GM23338 (cell line): Measurements from ENCODE around the gene ADD1. TPM values are rescaled to one million over a fixed set of nuclear protein-coding genes. Genes with fewer than 3 reads are reported as not detected.

ENCODE experiments used
- ATAC-seq: fragments of 200-7000 bp; cut with Tn5 transposase; 3 replicates; pipeline ENCODE4 v1.9.1; 2020
- DNase-seq: peaks from one replicate; pipeline ENCODE4 v3.0.0-alpha.2; 2015; ENCODE audit warnings: low spot score
- H2AFZ ChIP-seq: fragments of 200-600 bp; sonication (generic); 2 replicates; pipeline ENCODE4 v1.8.0; 2016; ENCODE audit warnings: antibody characterized with exemption, mild to moderate bottlenecking, moderate library complexity
- H3F3A ChIP-seq: fragments of 200-600 bp; sonication (generic); replicated peaks from 2 replicates; pipeline ENCODE4 v1.8.0; 2017; ENCODE audit warnings: antibody characterized with exemption, mixed run types, low read depth
- H3K27ac ChIP-seq: fragments of 200-600 bp; sonication (generic); 2 replicates; pipeline ENCODE4 v1.6.1; 2016; ENCODE audit warnings: low read depth
- H3K27me3 ChIP-seq: fragments of 200-600 bp; sonication (generic); 2 replicates; pipeline ENCODE4 v1.8.0; 2016; ENCODE audit warnings: mild to moderate bottlenecking, mixed run types, moderate library complexity; ENCODE audit not compliant: insufficient read depth
- H3K36me3 ChIP-seq: fragments of 200-600 bp; sonication (generic); 2 replicates; pipeline ENCODE4 v1.8.0; 2016; ENCODE audit warnings: mild to moderate bottlenecking; ENCODE audit not compliant: insufficient read depth
- H3K4me1 ChIP-seq: fragments of 200-600 bp; sonication (generic); 2 replicates; pipeline ENCODE4 v1.8.0; 2016; ENCODE audit warnings: mild to moderate bottlenecking, moderate library complexity; ENCODE audit not compliant: insufficient read depth
- H3K4me2 ChIP-seq: fragments of 200-600 bp; sonication (generic); 2 replicates; pipeline ENCODE4 v1.7.1; 2017; ENCODE audit warnings: mixed run types
- H3K4me3 ChIP-seq: fragments of 200-600 bp; sonication (generic); 2 replicates; pipeline ENCODE4 v1.6.1; 2016; ENCODE audit warnings: mixed run types
- H3K79me2 ChIP-seq: fragments of 200-600 bp; sonication (generic); replicated peaks from 2 replicates; pipeline ENCODE4 v1.8.0; 2017; ENCODE audit warnings: mild to moderate bottlenecking; ENCODE audit not compliant: insufficient read depth
- H3K9me2 ChIP-seq: fragments of 200-600 bp; sonication (generic); 2 replicates; pipeline ENCODE4 v1.8.0; 2017; ENCODE audit not compliant: insufficient read depth
- H4K20me1 ChIP-seq: fragments of 200-600 bp; sonication (generic); replicated peaks from 2 replicates; pipeline ENCODE4 v1.8.0; 2017; ENCODE audit warnings: mild to moderate bottlenecking; ENCODE audit not compliant: insufficient read depth
- H3K27ac Mint-ChIP-seq: 2 replicates; pipeline ENCODE4 v1.8.0; 2020; ENCODE audit warnings: inconsistent platforms, mild to moderate bottlenecking, moderate library complexity, mixed read lengths
- H3K27me3 Mint-ChIP-seq: 3 replicates; pipeline ENCODE4 v1.8.0; 2022; ENCODE audit warnings: low read depth, mild to moderate bottlenecking, moderate library complexity, mixed read lengths, inconsistent platforms; ENCODE audit not compliant: insufficient read depth, poor library complexity
- H3K36me3 Mint-ChIP-seq: 3 replicates; pipeline ENCODE4 v1.8.0; 2021; ENCODE audit warnings: low read depth, mild to moderate bottlenecking, inconsistent platforms, moderate library complexity, mixed read lengths
- H3K4me1 Mint-ChIP-seq: 3 replicates; pipeline ENCODE4 v1.8.0; 2020; ENCODE audit warnings: mild to moderate bottlenecking, inconsistent platforms, mixed read lengths
- H3K4me3 Mint-ChIP-seq: 3 replicates; pipeline ENCODE4 v1.8.0; 2021; ENCODE audit warnings: moderate library complexity, mild to moderate bottlenecking, inconsistent platforms, mixed read lengths
- H3K9me3 Mint-ChIP-seq: 3 replicates; pipeline ENCODE4 v1.8.0; 2020; ENCODE audit warnings: moderate library complexity, mild to moderate bottlenecking, inconsistent platforms, mixed read lengths
- CREB1 ChIP-seq: fragments of 250-450 bp; sonication (Bioruptor Pico); IDR thresholded peaks from 2 replicates; pipeline ENCODE4 v1.5.0; 2020; ENCODE audit warnings: low read depth, mild to moderate bottlenecking, moderate library complexity
- CTCF ChIP-seq, 2 experiments: fragments of 200-600 bp in 1 of 2; sonication (generic) in 1 of 2; conservative IDR thresholded peaks; 2 replicates each; pipeline versions ENCODE4 v1.5.1 to v1.6.1; 2016 to 2017; ENCODE audit warnings: antibody characterized with exemption in 2 of 2, low read depth in 2 of 2, mild to moderate bottlenecking in 2 of 2, moderate library complexity in 1 of 2
- ETS1 ChIP-seq: IDR thresholded peaks from 2 replicates; pipeline ENCODE4 v1.6.1; 2016; ENCODE audit warnings: antibody characterized with exemption
- EZH2 ChIP-seq: fragments of 200-600 bp; sonication (generic); IDR thresholded peaks from one replicate; pipeline ENCODE4 v1.8.0; 2017; ENCODE audit warnings: antibody characterized with exemption, mild to moderate bottlenecking, low read depth; ENCODE audit not compliant: unreplicated experiment
- EZH2phosphoT487 ChIP-seq: fragments of 200-600 bp; sonication (generic); IDR thresholded peaks from one replicate; pipeline ENCODE4 v1.8.1; 2018; ENCODE audit warnings: antibody characterized with exemption; ENCODE audit not compliant: unreplicated experiment
- JUNB ChIP-seq: IDR thresholded peaks from one replicate; pipeline ENCODE4 v1.6.1; 2016; ENCODE audit warnings: antibody characterized with exemption; ENCODE audit not compliant: unreplicated experiment
- NANOG ChIP-seq: IDR thresholded peaks from 2 replicates; pipeline ENCODE4 v1.6.1; 2016; ENCODE audit warnings: antibody characterized with exemption, borderline replicate concordance
- POLR2AphosphoS5 ChIP-seq: IDR thresholded peaks from 2 replicates; pipeline ENCODE4 v1.6.1; 2016; ENCODE audit warnings: antibody characterized with exemption, low read depth
- REST ChIP-seq: IDR thresholded peaks from one replicate; pipeline ENCODE4 v1.6.1; 2018; ENCODE audit warnings: antibody characterized with exemption; ENCODE audit not compliant: unreplicated experiment
- STAT1 ChIP-seq: IDR thresholded peaks from one replicate; pipeline ENCODE4 v1.6.1; 2016; ENCODE audit warnings: antibody characterized with exemption; ENCODE audit not compliant: unreplicated experiment
- ZNF114 ChIP-seq: fragments of 250-450 bp; sonication (Bioruptor Pico); IDR thresholded peaks from 2 replicates; pipeline ENCODE4 v1.5.0; 2020; ENCODE audit warnings: mild to moderate bottlenecking, moderate library complexity
- ZNF331 ChIP-seq: fragments of 250-450 bp; sonication (Bioruptor Pico); IDR thresholded peaks from 2 replicates; pipeline ENCODE4 v1.5.0; 2020; ENCODE audit warnings: low read depth, mild to moderate bottlenecking, moderate library complexity
- ZNF462 ChIP-seq: fragments of 250-450 bp; sonication (Bioruptor Pico); IDR thresholded peaks from 2 replicates; pipeline ENCODE4 v1.5.0; 2020; ENCODE audit warnings: mild to moderate bottlenecking, moderate library complexity
- polyA plus RNA-seq: library from polyadenylated mRNA; unstranded; fragments of >200 nt; fragmentation: Nextera tagmentation; extraction: Ambion mirVana; gene quantifications from 2 replicates; pipeline ENCODE4 v1.2.1, GENCODE V29; 2016
- total RNA-seq: library from RNA; depleted of rRNA; stranded (reverse); fragments of >200 nt; shearing (Covaris generic); gene quantifications from 2 replicates; pipeline ENCODE4 v1.2.3, GENCODE V29; 2014

The ADD1 gene
- total and polyA plus RNA-seq, 2 experiments from 2014 or later, result 126 to 144 TPM

- Histone ChIP-seq H3K4me2 (peak overlapping the region; percentile 95), H2AFZ (no peak overlapping the region), H3K27ac (peak overlapping the region; percentile 39; the same call in 1 of the 2 replicates), H3K4me1 (0 out of 2 replicates have a peak, but pooled peaks cover 3% of the 10 kb centered on the region), H3K27me3 (peaks cover 11% of the 10 kb centered on the region), H3K36me3 (peaks cover 11% of the 10 kb centered on the region), H4K20me1 (peaks cover 7% of the 10 kb centered on the region), H3K9me2 (no peaks in the 10 kb centered on the region), H3F3A (peaks cover 14% of the 10 kb centered on the region), H3K4me3 (peak overlapping the region; percentile 76), H3K79me2 (peaks cover 52% of the 10 kb centered on the region)
- peaks cover 14% of the 10 kb centered on the region for H3K27me3 Mint-ChIP-seq
- DNase-seq (peak; percentile 10), ATAC-seq (no peak)
- H3K36me3 Mint-ChIP-seq, result peaks cover 37% of the 10 kb centered on the region
- H3K4me3 Mint-ChIP-seq, result peak overlapping the region; percentile 89
- peaks cover 15% of the 10 kb centered on the region for H3K9me3 Mint-ChIP-seq
- H3K27ac Mint-ChIP-seq, result no peak overlapping the region
- peaks cover 11% of the 10 kb centered on the region for H3K4me1 Mint-ChIP-seq
- TF ChIP-seq CREB1 (no peak), ZNF114 (CRISPR knock-in tag) (no peak), ZNF331 (no peak), EZH2phosphoT487 (no peak), ZNF462 (CRISPR knock-in tag) (no peak), REST (no peak), ETS1 (no peak), CTCF (conservative IDR thresholded peaks at IDR 0.05; ENCODE audit: low read depth in 2 of 2) (no peak), EZH2 (no peak), NANOG (no peak), STAT1 (no peak), POLR2AphosphoS5 (no peak), JUNB (no peak)
Observed at GRCh38 chr4:2961811-2962441, 118.3 kb downstream of the ADD1 start.
